Measurements from ENCODE around the gene SPOP.

Gene SPOP

GRCh38 chr17:49587366-49588073 lies 90.4 kb downstream of the SPOP start:
- no peak overlapping the region for H3K4me3 ChIP-seq (ENCODE audit: low read depth, low read length)
- no peak for DNase-seq (ENCODE audit: low read depth, low spot score)
- no peak for TF ChIP-seq CTCF (IDR thresholded peaks at IDR 0.05; ENCODE audit: insufficient read depth, low read length, missing control alignments)
- CTCF ChIA-PET = interaction anchor here (1.2 to 3.8 kb wide), 4 partner anchors 12 to 31 kb away, joined by 4 to 20 read pairs (median 8); partner anchors contain the start of gene NXPH3
- POLR2A ChIA-PET = no interaction called here

DNA sequence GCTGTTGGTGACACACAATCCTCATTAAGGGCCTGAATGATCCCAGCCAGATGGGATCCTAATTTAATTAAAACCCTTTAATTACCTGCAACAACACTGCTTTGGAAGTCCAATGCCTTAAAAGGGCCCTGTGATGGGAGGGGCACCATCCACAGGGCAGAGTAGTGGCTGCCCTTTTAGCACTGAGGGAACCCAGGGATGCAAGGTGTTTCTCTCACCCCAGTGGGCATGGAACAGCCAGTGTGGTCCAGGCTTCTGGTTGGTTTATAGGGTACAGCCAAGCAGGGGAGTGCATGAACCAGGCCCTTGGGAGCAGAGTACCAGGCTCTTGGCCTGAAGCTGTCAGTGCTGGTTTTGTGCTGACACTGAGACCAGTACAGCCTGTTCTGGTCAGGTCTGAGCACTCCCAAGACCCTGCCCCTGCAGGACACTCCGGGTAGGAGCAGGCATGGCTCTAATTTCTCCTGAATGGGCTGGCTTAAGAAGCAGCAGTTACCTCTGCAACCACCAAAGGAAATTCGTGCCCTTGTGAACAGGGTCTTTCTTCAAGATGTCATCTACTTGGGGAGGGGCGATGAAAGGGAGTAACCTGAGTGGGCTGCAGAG lies 92.4 kb downstream of the SPOP start:
- no peak for DNase-seq (ENCODE audit: low read depth, low spot score)
- no peak overlapping the region for H3K4me3 ChIP-seq (ENCODE audit: low read depth, low read length)
- ChIA-PET POLR2A (no interaction called here), CTCF (interaction anchor here (3.8 kb wide), 1 partner anchor 10 kb away, joined by 20 read pairs; the partner anchor contains the start of gene NXPH3)
- TF ChIP-seq CTCF (IDR thresholded peaks at IDR 0.05; ENCODE audit: insufficient read depth, low read length, missing control alignments) = no peak

DNA sequence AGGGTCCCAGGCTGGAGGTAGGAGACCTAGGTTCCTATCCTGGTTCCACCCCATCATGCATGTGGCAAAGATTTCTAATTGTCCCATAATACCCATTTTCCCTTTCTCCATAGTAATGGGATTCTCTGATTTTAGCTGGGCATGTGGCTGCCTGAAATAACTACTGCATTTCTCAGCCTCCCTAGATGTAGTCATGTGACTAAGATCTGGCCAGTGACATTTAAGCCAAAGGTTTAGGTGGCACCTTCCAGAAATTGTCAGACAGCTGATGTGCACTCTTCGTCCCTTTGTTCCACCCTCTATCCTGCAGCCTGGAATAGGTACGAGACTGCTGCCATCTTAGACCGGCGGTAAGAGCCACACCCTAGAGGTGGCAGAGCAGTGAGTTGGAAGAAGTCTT lies 94.0 kb downstream of the SPOP start:
- ChIA-PET POLR2A (no interaction called here), CTCF (interaction anchor here (2.1 to 6.3 kb wide), 3 partner anchors 9 to 112 kb away, joined by 10 to 50 read pairs (median 20); partner anchors contain the start of gene NXPH3)
- H3K4me3 ChIP-seq (ENCODE audit: low read depth, low read length) = no peak overlapping the region
- DNase-seq (ENCODE audit: low read depth, low spot score) = no peak
- TF ChIP-seq CTCF (IDR thresholded peaks at IDR 0.05; ENCODE audit: insufficient read depth, low read length, missing control alignments) = no peak

- TF ChIP-seq CTCF (IDR thresholded peaks at IDR 0.05; ENCODE audit: insufficient read depth, low read length, missing control alignments) = no peak
- no peak for DNase-seq (ENCODE audit: low read depth, low spot score)
- CTCF ChIA-PET = interaction anchor here (0.7 to 6.3 kb wide), 5 partner anchors 13 to 414 kb away, joined by 3 to 50 read pairs (median 4); no protein-coding TSS in a partner anchor
- H3K4me3 ChIP-seq (ENCODE audit: low read depth, low read length) = no peak overlapping the region
- POLR2A ChIA-PET = no interaction called here
Measured at GRCh38 chr17:49583226-49583625, 94.7 kb downstream of the SPOP start.

GRCh38 chr17:49582789-49583188 lies 95.1 kb downstream of the SPOP start:
- CTCF ChIA-PET = interaction anchor here (1.3 to 6.3 kb wide), 4 partner anchors 13 to 414 kb away, joined by 3 to 50 read pairs (median 7); no protein-coding TSS in a partner anchor
- DNase-seq (ENCODE audit: low read depth, low spot score) = no peak
- no peak for TF ChIP-seq CTCF (IDR thresholded peaks at IDR 0.05; ENCODE audit: insufficient read depth, low read length, missing control alignments)
- POLR2A ChIA-PET = no interaction called here
- no peak overlapping the region for H3K4me3 ChIP-seq (ENCODE audit: low read depth, low read length)

GRCh38 chr17:49582055-49582722 lies 95.7 kb downstream of the SPOP start:
- no peak for TF ChIP-seq CTCF (IDR thresholded peaks at IDR 0.05; ENCODE audit: insufficient read depth, low read length, missing control alignments)
- ChIA-PET CTCF (interaction anchor here (1.3 to 18.1 kb wide), 5 partner anchors 12 to 415 kb away, joined by 3 to 1118 read pairs (median 10); partner anchors contain the start of gene SLC35B1), POLR2A (no interaction called here)
- DNase-seq (ENCODE audit: low read depth, low spot score) = no peak
- no peak overlapping the region for H3K4me3 ChIP-seq (ENCODE audit: low read depth, low read length)

Data from AG04449 (cell line).